ENCODE measurements around the gene PCDHGA6.
"Not testable (repeated sequence)": the region's sequence is repeated elsewhere in the genome, so short reads cannot be mapped to it uniquely, and the experiment has no call there.

Gene PCDHGA6

DNA sequence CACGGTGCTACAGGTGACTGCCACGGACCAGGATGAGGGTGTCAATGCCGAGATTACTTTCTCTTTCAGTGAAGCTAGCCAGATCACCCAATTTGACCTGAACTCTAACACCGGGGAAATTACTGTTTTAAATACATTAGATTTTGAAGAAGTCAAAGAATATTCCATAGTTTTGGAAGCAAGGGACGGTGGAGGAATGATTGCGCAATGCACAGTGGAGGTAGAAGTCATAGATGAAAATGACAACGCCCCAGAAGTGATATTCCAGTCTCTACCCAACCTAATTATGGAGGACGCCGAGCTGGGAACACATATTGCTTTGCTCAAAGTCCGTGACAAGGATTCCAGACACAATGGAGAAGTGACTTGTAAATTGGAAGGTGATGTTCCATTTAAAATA lies 15.0 kb downstream of the PCDHGA6 start:
- TF ChIP-seq, protein P1, sequence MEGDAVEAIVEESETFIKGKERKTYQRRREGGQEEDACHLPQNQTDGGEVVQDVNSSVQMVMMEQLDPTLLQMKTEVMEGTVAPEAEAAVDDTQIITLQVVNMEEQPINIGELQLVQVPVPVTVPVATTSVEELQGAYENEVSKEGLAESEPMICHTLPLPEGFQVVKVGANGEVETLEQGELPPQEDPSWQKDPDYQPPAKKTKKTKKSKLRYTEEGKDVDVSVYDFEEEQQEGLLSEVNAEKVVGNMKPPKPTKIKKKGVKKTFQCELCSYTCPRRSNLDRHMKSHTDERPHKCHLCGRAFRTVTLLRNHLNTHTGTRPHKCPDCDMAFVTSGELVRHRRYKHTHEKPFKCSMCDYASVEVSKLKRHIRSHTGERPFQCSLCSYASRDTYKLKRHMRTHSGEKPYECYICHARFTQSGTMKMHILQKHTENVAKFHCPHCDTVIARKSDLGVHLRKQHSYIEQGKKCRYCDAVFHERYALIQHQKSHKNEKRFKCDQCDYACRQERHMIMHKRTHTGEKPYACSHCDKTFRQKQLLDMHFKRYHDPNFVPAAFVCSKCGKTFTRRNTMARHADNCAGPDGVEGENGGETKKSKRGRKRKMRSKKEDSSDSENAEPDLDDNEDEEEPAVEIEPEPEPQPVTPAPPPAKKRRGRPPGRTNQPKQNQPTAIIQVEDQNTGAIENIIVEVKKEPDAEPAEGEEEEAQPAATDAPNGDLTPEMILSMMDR (IDR thresholded peaks at IDR 0.05; ENCODE audit: insufficient read depth, low read depth, low read length, missing control alignments), result no peak
- H3K4me3 ChIP-seq (ENCODE audit: low read depth, low read length), result no peak overlapping the region
- DNase-seq (ENCODE audit: low read depth), result no peak

DNA sequence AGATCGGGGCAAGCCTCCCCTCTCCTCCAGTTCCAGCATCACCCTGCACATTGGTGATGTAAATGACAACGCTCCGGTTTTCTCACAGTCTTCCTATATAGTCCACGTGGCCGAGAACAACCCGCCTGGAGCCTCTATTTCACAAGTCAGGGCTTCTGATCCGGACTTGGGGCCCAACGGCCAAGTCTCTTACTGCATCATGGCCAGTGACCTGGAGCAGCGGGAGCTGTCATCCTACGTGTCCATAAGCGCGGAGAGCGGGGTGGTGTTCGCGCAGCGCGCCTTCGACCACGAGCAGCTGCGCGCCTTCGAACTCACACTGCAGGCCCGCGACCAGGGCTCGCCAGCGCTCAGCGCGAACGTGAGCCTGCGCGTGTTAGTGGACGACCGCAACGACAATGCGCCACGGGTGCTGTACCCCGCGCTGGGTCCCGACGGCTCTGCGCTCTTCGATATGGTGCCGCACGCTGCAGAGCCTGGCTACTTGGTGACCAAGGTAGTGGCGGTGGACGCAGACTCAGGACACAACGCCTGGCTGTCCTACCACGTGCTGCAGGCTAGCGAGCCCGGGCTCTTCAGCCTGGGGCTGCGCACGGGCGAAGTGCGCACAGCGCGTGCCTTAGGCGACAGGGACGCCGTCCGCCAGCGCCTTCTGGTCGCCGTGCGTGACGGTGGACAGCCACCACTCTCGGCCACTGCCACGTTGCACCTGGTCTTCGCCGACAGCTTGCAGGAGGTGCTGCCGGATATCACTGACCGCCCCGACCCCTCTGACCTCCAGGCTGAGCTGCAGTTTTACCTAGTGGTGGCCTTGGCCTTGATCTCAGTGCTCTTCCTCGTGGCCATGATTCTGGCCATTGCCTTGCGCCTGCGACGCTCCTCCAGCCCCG lies 15.7 kb downstream of the PCDHGA6 start:
- DNase-seq (ENCODE audit: low read depth), result no peak
- TF ChIP-seq, protein P1 (IDR thresholded peaks at IDR 0.05; ENCODE audit: insufficient read depth, low read depth, low read length, missing control alignments), result no peak
- no peak overlapping the region for H3K4me3 ChIP-seq (ENCODE audit: low read depth, low read length)

DNA sequence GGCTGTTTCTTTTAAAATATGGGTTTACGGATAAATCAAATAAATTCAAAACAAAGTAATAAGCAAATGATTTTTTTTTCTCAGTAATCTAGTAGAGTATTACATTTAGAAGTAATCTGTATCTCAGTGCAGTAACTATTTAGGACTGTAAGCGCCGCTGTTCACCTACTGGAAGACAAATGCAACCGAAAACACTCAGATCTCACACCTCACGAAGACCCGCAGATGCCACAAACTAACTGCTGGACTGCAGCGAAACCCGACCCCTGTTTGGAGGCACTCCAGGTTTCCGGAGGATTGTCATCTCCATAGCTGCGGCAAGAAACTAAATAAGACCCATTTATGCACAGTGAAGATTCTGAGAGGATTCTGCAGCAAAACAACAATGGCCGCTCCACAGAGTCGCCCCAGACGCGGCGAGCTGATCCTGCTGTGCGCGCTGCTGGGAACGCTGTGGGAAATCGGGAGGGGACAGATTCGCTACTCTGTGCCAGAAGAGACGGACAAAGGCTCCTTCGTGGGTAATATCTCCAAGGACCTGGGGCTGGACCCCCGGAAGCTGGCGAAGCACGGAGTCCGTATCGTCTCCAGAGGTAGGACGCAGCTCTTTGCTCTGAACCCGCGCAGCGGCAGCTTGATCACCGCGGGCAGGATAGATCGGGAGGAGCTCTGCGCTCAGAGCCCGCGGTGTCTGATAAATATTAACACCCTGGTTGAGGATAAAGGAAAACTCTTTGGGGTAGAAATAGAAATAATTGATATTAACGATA lies 18.9 kb downstream of the PCDHGA6 start, which contains the start of gene PCDHGA8:
TSS of gene PCDHGA8 (plus strand) at position 205 of the 770 bp plus-strand sequence. CDS start at position 386, 181 bp downstream.
- DNase-seq (ENCODE audit: low read depth), result no peak
- no peak within 1 kb of the TSS for H3K4me3 ChIP-seq (ENCODE audit: low read depth, low read length)
- TF ChIP-seq, protein P1 (IDR thresholded peaks at IDR 0.05; ENCODE audit: insufficient read depth, low read depth, low read length, missing control alignments), result no peak

DNA sequence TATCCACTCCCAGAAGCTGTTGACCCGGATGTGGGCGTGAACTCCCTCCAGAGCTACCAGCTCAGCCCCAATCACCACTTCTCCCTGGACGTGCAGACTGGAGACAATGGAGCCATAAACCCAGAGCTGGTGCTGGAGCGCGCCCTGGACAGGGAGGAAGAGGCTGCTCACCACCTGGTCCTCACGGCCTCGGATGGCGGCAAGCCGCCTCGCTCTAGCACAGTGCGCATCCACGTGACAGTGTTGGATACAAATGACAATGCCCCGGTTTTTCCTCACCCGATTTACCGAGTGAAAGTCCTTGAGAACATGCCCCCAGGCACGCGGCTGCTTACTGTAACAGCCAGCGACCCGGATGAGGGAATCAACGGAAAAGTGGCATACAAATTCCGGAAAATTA lies 19.6 kb downstream of the PCDHGA6 start:
- TF ChIP-seq, protein P1 (IDR thresholded peaks at IDR 0.05; ENCODE audit: insufficient read depth, low read depth, low read length, missing control alignments), result no peak
- DNase-seq (ENCODE audit: low read depth), result no peak
- no peak overlapping the region for H3K4me3 ChIP-seq (ENCODE audit: low read depth, low read length)

DNA sequence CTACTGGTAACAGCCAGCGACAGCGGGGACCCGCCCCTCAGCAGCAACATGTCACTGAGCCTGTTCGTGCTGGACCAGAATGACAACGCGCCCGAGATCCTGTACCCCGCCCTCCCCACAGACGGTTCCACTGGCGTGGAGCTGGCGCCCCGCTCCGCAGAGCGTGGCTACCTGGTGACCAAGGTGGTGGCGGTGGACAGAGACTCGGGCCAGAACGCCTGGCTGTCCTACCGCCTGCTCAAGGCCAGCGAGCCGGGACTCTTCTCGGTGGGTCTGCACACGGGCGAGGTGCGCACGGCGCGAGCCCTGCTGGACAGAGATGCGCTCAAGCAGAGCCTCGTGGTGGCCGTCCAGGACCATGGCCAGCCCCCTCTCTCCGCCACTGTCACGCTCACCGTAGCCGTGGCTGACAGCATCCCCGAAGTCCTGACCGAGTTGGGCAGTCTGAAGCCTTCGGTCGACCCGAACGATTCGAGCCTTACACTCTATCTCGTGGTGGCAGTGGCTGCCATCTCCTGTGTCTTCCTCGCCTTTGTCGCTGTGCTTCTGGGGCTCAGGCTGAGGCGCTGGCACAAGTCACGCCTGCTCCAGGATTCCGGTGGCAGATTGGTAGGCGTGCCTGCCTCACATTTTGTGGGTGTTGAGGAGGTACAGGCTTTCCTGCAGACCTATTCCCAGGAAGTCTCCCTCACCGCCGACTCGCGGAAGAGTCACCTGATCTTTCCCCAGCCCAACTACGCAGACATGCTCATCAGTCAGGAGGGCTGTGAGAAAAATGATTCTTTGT lies 20.9 kb downstream of the PCDHGA6 start:
- DNase-seq (ENCODE audit: low read depth), result not testable (repeated sequence)

DNA sequence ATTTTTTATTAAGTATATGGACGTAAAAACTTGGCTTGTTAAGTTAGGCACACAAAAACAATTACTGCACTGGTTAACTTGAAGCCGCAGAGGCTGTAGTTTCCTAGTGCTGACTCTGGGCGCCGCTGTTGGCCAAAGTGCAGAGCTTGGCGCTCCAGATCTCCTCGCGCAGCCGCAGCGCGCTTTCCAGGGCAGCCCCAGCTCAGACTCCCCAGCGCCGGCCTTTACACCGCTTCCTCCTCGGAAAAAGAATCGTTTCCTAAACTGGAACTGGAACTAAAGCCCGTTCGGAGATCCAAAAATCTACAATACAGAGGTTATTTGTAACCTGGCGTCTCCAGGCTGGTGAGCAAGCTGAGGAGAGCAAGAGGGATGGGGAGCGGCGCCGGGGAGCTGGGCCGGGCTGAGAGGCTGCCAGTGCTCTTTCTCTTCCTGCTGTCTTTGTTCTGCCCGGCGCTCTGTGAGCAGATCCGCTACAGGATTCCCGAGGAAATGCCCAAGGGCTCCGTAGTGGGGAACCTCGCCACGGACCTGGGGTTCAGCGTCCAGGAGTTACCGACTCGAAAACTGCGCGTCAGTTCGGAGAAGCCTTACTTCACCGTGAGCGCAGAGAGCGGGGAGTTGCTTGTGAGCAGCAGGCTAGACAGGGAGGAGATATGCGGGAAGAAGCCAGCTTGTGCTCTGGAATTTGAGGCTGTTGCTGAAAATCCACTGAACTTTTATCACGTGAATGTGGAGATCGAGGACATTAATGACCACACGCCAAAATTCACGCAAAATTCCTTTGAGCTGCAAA lies 24.3 kb downstream of the PCDHGA6 start, which contains the start of gene PCDHGB5:
TSS of gene PCDHGB5 (plus strand) at position 192 of the 796 bp plus-strand sequence. CDS start at position 373, 181 bp downstream.
- H3K4me3 ChIP-seq (ENCODE audit: low read depth, low read length), result peak within 1 kb of the TSS; percentile 59
- peak; percentile 74 for DNase-seq (ENCODE audit: low read depth)
- TF ChIP-seq, protein P1 (IDR thresholded peaks at IDR 0.05; ENCODE audit: insufficient read depth, low read depth, low read length, missing control alignments), result peak; percentile 66

More for the DNA sequence above, 20.9 kb downstream of the PCDHGA6 start:
- H3K4me3 ChIP-seq (ENCODE audit: low read depth, low read length), result not testable (repeated sequence)

All from GM12865 (cell line).